GM12891 (cell line): ENCODE data around the gene ZCCHC2.

Experiments used
- POLR2A ChIP-seq: IDR thresholded peaks from 2 replicates; pipeline ENCODE4 v1.6.1; 2011; ENCODE audit warnings: low read depth, low read length, control low read depth
- SPI1 ChIP-seq: IDR thresholded peaks from 2 replicates; pipeline ENCODE4 v1.6.1; 2011; ENCODE audit warnings: low read depth, low read length, control low read depth

DNA sequence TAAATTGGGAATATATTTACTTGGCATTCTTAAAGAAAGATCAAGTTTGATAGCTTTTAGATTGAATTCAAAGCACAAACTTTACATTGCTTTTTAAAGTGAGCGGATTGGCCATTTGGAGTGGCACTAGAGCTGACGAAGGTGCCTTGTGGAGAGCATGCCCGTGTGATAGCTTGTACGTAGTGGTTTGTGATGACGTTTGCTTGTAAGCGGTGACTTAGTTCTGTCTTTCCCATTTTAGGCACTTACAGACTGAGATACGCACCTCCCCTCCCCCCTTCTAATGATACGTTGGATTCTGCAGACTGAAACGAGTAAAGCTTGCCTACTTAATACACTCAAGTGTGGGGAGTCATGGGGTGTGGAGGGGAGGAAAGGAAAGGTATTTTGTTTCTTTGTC lies 53.4 kb downstream of the ZCCHC2 start:
- TF ChIP-seq POLR2A (no peak), SPI1 (no peak)
